Epithelial cell of proximal tubule (primary cell): ENCODE measurements around the gene THAP7. TPM values are rescaled to one million over a fixed set of nuclear protein-coding genes. Genes with fewer than 3 reads are reported as not detected.

Experiments used
- DNase-seq: peaks from one replicate; pipeline ENCODE4 v3.0.0-alpha.2; 2011; ENCODE audit warnings: low read depth
- H3K4me3 ChIP-seq: 2 replicates; pipeline ENCODE4 v1.5.1; 2011; ENCODE audit warnings: low read depth, mild to moderate bottlenecking, low read length
- total RNA-seq: library from RNA; depleted of rRNA; stranded (reverse); fragments of >200 nt; gene quantifications from 2 replicates; pipeline ENCODE4 v1.2.3, GENCODE V29; 2015
- TF ChIP-seq, protein P1 (sequence below): conservative IDR thresholded peaks from 2 replicates; pipeline ENCODE4 v1.5.1; 2012; ENCODE audit warnings: low read depth, mild to moderate bottlenecking, low read length

THAP7 gene
- total RNA-seq, 1 donor from 2014 or later = 24.6 TPM

DNA sequence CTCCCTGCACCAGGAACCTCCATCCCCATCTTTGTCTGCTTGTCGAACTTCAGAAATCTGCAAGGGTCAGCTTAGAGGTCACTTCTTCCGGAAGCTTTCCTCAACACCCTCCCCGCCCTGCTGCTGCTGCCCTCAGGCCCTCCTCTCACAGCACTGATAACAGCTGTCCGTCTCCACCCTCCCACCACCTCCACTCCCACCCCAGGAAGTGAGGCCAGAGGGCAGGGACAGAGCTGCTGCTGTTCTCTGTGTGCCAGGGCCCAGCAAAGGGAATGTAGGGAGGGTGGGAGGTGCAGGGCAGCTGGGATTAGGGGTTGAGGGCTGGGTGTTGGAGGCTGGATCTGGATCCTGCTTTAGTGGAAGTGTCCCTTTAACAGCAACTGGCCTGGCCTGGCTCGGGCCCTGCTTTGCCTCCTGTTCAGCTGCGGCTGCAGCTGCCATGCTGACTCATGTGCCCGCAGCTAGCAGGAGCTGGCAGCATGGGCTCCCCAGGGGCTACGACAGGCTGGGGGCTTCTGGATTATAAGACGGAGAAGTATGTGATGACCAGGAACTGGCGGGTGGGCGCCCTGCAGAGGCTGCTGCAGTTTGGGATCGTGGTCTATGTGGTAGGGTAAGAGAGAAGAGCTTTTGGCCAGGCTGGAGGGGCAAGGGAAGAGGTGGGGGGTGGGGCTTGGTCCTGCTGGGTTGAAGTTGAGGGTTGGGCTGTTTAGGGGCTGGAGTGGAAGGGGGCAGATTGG, 13.0 kb upstream of the THAP7 start, which contains the start of gene P2RX6:
Gene P2RX6, plus strand, starts transcription at position 440 of the 740 bp plus-strand sequence. Its CDS starts 10 bp downstream, at position 450.
- no peak for DNase-seq
- H3K4me3 ChIP-seq = peak within 1 kb of the TSS; percentile 34
- TF ChIP-seq, protein P1, sequence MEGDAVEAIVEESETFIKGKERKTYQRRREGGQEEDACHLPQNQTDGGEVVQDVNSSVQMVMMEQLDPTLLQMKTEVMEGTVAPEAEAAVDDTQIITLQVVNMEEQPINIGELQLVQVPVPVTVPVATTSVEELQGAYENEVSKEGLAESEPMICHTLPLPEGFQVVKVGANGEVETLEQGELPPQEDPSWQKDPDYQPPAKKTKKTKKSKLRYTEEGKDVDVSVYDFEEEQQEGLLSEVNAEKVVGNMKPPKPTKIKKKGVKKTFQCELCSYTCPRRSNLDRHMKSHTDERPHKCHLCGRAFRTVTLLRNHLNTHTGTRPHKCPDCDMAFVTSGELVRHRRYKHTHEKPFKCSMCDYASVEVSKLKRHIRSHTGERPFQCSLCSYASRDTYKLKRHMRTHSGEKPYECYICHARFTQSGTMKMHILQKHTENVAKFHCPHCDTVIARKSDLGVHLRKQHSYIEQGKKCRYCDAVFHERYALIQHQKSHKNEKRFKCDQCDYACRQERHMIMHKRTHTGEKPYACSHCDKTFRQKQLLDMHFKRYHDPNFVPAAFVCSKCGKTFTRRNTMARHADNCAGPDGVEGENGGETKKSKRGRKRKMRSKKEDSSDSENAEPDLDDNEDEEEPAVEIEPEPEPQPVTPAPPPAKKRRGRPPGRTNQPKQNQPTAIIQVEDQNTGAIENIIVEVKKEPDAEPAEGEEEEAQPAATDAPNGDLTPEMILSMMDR = no peak

DNA sequence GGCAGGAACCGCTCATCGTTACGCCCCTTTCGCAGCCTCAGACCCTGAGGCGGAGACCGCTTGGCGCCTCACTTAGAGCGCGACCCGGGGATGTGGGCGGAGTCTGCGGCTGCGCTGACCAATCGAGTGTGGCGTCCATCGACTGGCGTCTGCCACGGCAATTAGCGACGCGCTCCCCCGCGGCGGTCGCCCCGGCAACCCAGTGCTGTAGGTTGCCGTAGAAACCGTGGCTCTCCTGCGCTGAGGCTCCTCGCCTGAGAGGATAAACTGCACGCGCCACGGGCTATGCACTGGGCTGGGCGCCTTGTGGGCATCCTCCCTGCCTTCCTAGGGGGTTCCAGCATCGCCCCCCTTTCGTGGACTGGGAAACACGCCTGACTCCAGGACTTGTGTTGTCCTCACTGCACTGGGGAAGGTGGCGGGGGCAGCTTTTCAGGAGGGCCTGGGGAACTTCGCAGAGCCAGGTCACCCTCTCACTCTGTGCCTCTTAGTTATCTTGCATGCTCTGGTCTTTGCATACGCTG, 12.3 kb upstream of the THAP7 start:
- DNase-seq = no peak
- TF ChIP-seq, protein P1 = no peak
- peak overlapping the region; percentile 34 for H3K4me3 ChIP-seq

DNA sequence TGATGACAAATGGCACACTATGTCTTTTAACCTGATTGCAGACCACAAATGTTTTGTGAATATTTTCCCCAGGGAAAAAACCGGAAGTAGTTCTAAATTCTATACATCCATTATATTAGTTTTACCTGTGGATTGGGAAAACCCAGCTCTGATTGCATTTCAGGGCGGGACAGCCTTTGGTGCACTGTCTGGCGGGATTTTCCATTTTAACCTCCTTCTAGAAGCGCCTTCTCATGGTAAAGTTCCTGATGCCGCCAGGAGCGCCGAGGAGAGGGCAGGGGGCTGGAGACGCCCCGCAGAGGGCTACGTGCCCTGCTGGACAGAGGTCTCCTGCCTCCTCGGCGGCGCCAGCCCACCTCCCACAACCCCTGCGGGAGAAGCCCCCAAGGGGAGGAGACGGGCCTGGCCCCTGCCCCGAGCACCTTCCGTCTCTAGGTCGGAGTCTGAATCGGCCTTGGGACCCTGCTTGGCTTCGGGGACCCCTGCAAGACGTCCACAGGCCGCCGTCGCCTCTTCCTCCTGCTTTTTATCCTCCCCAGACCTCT, 11.8 kb upstream of the THAP7 start:
- TF ChIP-seq, protein P1 = no peak
- peak overlapping the region; percentile 34 for H3K4me3 ChIP-seq
- DNase-seq = no peak

DNA sequence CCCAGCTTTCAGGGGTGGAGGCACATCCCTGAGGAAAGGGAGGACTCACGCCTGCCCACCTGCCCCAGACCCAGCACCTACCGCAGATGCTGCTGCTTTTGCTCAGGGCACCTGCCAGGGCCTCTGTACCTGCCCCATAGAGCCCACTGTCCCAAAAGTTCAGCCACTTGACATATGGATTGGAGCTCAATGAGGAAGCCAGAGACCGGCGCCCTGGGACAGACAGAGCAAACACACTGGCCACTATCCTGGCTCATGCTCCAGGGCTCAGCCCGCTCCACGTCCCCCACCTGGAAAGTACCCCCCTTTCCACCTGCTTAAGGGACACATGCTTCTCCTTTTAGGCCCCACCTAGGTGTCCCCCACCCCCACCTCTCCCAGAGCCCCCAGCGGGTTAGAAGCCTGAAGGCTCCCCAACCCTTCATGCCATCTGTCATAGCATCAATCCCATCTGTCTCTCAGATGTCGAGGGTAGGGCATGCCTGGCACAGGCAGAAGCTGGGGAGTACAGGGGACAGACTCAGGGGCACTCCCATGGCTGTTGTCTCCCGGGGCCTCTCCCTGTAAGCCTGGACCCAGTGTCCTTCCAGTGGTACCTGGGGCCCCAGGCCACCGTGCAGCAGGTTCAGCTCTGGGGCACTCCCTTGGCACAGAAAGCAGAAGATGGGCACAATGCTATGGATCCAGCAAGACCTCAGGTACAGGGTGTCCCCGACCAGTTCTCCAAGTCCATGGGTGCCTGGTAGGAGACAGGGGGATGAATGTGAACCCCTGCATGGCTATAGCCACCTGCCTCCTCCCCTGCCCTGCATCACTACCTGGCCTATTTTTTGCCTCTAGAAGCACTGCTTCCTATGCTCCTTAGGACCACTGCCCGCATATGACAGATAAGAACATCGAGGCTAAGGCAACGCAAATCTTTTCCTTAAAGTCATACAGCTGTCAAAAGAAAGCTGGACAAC, 10.8 kb upstream of the THAP7 start:
- TF ChIP-seq, protein P1 = no peak
- no peak for DNase-seq
- no peak overlapping the region for H3K4me3 ChIP-seq

DNA sequence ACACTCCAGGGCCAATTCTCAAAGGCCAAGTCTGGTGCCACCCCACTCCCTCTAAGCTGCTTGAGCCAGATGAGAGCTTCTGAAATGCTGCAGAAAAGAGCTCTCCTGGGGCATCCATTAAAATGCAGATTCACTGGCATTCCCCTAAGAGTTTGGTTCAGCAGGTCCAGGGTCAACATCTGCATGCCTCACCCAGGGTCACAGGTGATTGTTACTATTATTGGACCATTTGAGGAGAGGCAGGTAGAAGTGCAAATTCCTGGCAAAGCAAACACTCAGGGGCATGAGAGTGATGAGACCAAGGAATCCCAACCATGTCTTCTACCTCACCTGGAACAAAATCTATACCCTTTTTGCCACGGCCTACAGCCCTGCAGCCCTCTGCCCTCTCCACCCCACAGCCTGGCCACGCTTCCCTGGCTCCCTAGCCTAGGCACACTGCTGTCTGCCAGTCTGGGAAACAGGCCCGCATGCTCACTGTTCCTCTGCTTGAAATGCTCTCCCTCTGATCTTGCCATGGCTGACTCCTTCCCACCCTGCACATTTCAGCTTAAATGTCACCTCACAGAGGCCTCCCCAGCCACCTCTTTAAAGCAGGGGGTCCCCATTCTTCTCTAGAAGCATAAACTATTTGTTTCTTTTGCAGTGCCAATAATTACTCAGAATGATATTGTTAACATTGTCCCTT, 8.7 kb upstream of the THAP7 start:
- TF ChIP-seq, protein P1 = no peak
- H3K4me3 ChIP-seq = no peak overlapping the region
- DNase-seq = no peak
